ENCODE measurements around the gene GNAL. TPM values are rescaled to one million over a fixed set of nuclear protein-coding genes. Genes with fewer than 3 reads are reported as not detected.

GNAL gene
- total RNA-seq, 1 donor from 2014 or later, result 26.8 TPM

DNA sequence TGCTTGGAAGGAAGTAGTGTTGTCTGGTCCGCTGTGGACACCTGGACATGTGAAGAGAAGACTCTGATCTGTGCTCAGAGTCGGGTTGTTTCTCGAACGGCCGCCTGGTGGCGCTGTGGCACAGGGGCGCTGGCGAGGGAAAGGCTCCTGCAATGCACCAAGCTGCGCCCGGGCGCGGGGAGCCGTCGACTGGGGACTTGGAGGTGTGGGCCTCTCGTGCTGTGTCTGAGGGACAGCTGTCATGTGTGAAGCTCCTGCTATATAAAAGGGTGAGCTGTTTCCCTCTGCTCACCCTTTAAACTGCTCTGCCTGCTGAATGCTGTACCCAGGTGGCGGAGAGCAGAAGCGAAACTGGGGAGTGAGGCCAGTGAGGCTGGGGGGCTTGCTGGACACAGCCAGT is 44.0 kb downstream of the GNAL start:
- H3K79me2 ChIP-seq (ENCODE audit: low read depth), result no peaks in the 10 kb centered on the region
- H3K4me3 ChIP-seq, result no peak overlapping the region
- H3K27ac ChIP-seq, result no peak overlapping the region
- no peak overlapping the region for H3K4me3 Mint-ChIP-seq
- peaks cover 7% of the 10 kb centered on the region for H3K4me1 Mint-ChIP-seq
- no peaks in the 10 kb centered on the region for H3K36me3 Mint-ChIP-seq
- no peak overlapping the region for H3K27ac Mint-ChIP-seq
- H3K9me3 Mint-ChIP-seq, result no peaks in the 10 kb centered on the region
- TF ChIP-seq EZH2phosphoT487 (IDR thresholded peaks at IDR 0.05), result no peak
- TF ChIP-seq, protein P1, sequence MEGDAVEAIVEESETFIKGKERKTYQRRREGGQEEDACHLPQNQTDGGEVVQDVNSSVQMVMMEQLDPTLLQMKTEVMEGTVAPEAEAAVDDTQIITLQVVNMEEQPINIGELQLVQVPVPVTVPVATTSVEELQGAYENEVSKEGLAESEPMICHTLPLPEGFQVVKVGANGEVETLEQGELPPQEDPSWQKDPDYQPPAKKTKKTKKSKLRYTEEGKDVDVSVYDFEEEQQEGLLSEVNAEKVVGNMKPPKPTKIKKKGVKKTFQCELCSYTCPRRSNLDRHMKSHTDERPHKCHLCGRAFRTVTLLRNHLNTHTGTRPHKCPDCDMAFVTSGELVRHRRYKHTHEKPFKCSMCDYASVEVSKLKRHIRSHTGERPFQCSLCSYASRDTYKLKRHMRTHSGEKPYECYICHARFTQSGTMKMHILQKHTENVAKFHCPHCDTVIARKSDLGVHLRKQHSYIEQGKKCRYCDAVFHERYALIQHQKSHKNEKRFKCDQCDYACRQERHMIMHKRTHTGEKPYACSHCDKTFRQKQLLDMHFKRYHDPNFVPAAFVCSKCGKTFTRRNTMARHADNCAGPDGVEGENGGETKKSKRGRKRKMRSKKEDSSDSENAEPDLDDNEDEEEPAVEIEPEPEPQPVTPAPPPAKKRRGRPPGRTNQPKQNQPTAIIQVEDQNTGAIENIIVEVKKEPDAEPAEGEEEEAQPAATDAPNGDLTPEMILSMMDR (IDR thresholded peaks at IDR 0.05), result peak; percentile 94
- no peaks in the 10 kb centered on the region for H3F3A ChIP-seq (ENCODE audit: low read depth)
- H3K9me3 ChIP-seq (ENCODE audit: low read depth), result no peaks in the 10 kb centered on the region
- DNase-seq (ENCODE audit: low spot score), result peak; percentile 88
- H3K27me3 ChIP-seq, result peaks cover 5% of the 10 kb centered on the region
- H3K9ac ChIP-seq, result no peak overlapping the region
- H4K20me1 ChIP-seq (ENCODE audit: low read depth), result no peaks in the 10 kb centered on the region
- no peaks in the 10 kb centered on the region for H3K36me3 ChIP-seq
- H3K4me1 ChIP-seq, result no peaks in the 10 kb centered on the region
- no peak overlapping the region for H2AFZ ChIP-seq (replicated peaks)
- H3K27me3 Mint-ChIP-seq (ENCODE audit: insufficient read depth, low read depth), result no peaks in the 10 kb centered on the region
- H3K4me2 ChIP-seq, result no peak overlapping the region

DNA sequence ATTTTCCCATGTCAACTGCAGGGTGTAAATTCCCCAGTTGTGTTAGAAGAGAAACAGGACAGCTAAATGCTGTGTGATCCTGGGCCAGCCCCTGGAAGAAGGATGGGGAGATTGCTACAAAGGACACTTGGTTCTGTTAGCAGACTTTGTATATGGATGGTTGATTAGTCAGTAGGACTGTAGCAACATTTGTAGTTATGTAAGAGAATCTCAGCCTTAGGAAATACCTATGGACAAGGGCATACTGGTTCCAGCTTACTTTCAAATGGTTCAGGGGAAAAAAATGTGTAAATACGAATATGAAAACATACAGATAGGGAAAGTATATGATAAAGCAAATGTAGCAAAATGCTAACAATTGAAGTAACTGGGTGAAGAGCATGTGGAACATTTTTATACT is 47.6 kb downstream of the GNAL start:
- no peak overlapping the region for H3K4me2 ChIP-seq
- no peak overlapping the region for H2AFZ ChIP-seq (replicated peaks)
- H3K36me3 Mint-ChIP-seq, result no peaks in the 10 kb centered on the region

DNA sequence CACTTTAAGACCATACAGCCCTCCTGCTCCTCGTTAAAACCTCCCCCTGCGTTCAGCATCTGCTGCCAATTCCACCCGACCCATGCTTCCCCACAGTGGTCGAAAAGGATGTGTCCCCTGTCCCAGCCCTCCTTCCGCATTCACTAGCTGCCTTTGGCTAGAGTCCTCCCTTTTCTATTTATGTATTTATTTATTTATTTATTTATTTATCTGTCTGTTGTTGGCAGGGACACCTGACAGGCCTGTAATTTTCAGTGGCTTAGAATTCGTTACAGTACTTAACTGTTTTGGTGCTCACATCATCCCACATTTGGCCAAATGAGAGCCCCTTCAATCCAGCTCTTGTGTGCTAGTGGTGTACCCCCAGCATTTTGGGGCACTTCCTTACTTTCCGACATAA is 50.8 kb downstream of the GNAL start:
- TF ChIP-seq, protein P1 (IDR thresholded peaks at IDR 0.05), result no peak
- TF ChIP-seq EZH2phosphoT487 (IDR thresholded peaks at IDR 0.05) (no peak), EZH2 (IDR thresholded peaks at IDR 0.05) (no peak)
- H3K9me3 Mint-ChIP-seq, result no peaks in the 10 kb centered on the region

More for the DNA sequence above, 47.6 kb downstream of the GNAL start:
- no peaks in the 10 kb centered on the region for H3K36me3 ChIP-seq
- H3K9me3 ChIP-seq (ENCODE audit: low read depth), result no peaks in the 10 kb centered on the region
- Mint-ChIP-seq H3K27me3 (ENCODE audit: insufficient read depth, low read depth) (no peaks in the 10 kb centered on the region), H3K27ac (no peak overlapping the region), H3K4me3 (no peak overlapping the region), H3K4me1 (peaks cover 4% of the 10 kb centered on the region), H3K9me3 (no peaks in the 10 kb centered on the region)
- no peak overlapping the region for H3K4me3 ChIP-seq
- no peak overlapping the region for H3K27ac ChIP-seq
- H3K79me2 ChIP-seq (ENCODE audit: low read depth), result no peaks in the 10 kb centered on the region
- no peaks in the 10 kb centered on the region for H3K4me1 ChIP-seq
- no peaks in the 10 kb centered on the region for H4K20me1 ChIP-seq (ENCODE audit: low read depth)
- no peak overlapping the region for H3K9ac ChIP-seq
- H3F3A ChIP-seq (ENCODE audit: low read depth), result no peaks in the 10 kb centered on the region
- H3K27me3 ChIP-seq, result peaks cover 5% of the 10 kb centered on the region
- no peak for DNase-seq (ENCODE audit: low spot score)
- TF ChIP-seq, protein P1 (IDR thresholded peaks at IDR 0.05), result no peak
- TF ChIP-seq EZH2phosphoT487 (IDR thresholded peaks at IDR 0.05) (no peak), EZH2 (IDR thresholded peaks at IDR 0.05) (no peak)

More for the DNA sequence above, 50.8 kb downstream of the GNAL start:
- H4K20me1 ChIP-seq (ENCODE audit: low read depth), result no peaks in the 10 kb centered on the region
- no peak overlapping the region for H3K4me3 Mint-ChIP-seq
- no peak overlapping the region for H3K4me3 ChIP-seq
- H3K4me1 Mint-ChIP-seq, result no peaks in the 10 kb centered on the region
- DNase-seq (ENCODE audit: low spot score), result no peak
- no peaks in the 10 kb centered on the region for H3K79me2 ChIP-seq (ENCODE audit: low read depth)
- no peak overlapping the region for H3K27ac ChIP-seq
- H3K27me3 Mint-ChIP-seq (ENCODE audit: insufficient read depth, low read depth), result peaks cover 2% of the 10 kb centered on the region
- H3K9ac ChIP-seq, result no peak overlapping the region
- H3F3A ChIP-seq (ENCODE audit: low read depth), result no peaks in the 10 kb centered on the region
- H3K36me3 Mint-ChIP-seq, result no peaks in the 10 kb centered on the region
- H3K27ac Mint-ChIP-seq, result no peak overlapping the region
- peaks cover 4% of the 10 kb centered on the region for H3K4me1 ChIP-seq
- no peaks in the 10 kb centered on the region for H3K36me3 ChIP-seq
- H3K27me3 ChIP-seq, result no peaks in the 10 kb centered on the region
- H2AFZ ChIP-seq (replicated peaks), result no peak overlapping the region
- no peaks in the 10 kb centered on the region for H3K9me3 ChIP-seq (ENCODE audit: low read depth)
- H3K4me2 ChIP-seq, result no peak overlapping the region

All from neural progenitor cell (in vitro differentiated cells).